A549 (cell line): Measurements from ENCODE around the gene DRC7.

ENCODE experiments used
- EP300 ChIP-seq, 2 experiments: fragments of >200 bp; sonication (Bioruptor Twin); formaldehyde crosslinking; IDR thresholded peaks; 2 replicates in 1 of 2; 3 replicates in 1 of 2; pipeline ENCODE4 v1.6.1; 2016 to 2017
- PHF8 ChIP-seq: fragments of 200-600 bp; sonication (generic); IDR thresholded peaks from 2 replicates; pipeline ENCODE4 v1.6.1; 2016; ENCODE audit warnings: low read depth, mild to moderate bottlenecking, antibody characterized with exemption, moderate library complexity, borderline replicate concordance
- RCOR1 ChIP-seq: fragments of 150-350 bp; IDR thresholded peaks from 2 replicates; pipeline ENCODE4 v1.6.1; 2014; ENCODE audit warnings: antibody characterized with exemption, low read length, low read depth
- RNF2 ChIP-seq: fragments of 200-600 bp; sonication (generic); IDR thresholded peaks from 2 replicates; pipeline ENCODE4 v1.6.1; 2016; ENCODE audit warnings: low read depth, mild to moderate bottlenecking, antibody characterized with exemption, moderate library complexity, borderline replicate concordance
- TF ChIP-seq, protein P1 (sequence below): fragments of >200 bp; sonication (Bioruptor Twin); formaldehyde crosslinking; IDR thresholded peaks from 3 replicates; pipeline ENCODE4 v1.5.1; 2016
- TF ChIP-seq, protein P2 (sequence below): fragments of 200-600 bp; sonication (generic); IDR thresholded peaks from 2 replicates; pipeline ENCODE4 v1.6.1; 2016; ENCODE audit warnings: antibody characterized with exemption, mild to moderate bottlenecking, moderate library complexity

DNA sequence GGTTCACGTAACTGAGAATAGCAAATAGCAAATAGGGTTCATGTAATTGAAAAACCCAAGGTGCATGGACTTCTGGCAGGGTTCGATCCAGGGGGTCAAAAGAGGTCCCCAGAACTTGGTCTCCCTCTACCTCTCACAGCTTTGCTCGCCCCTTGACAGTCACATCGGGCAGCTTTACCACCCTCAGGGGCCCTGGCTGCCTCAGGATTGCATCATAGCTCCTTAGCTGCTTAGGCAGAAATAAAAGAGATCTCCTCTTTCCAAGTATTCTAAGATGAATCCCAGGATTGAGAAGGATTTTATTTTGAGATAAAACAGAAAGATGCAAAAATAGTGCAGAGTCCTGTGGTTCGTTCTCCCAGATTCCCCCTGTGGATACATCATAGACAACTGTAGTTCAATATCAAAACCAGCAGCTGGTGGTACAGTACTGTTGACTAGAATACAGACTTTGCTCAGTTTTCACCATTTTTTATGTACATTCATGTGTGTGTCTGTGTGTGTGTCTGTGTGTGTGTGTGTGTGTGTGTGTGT lies 13.7 kb upstream of the DRC7 start:
- TF ChIP-seq RNF2 (no peak), RCOR1 (no peak), PHF8 (no peak), EP300 (IDR thresholded peaks at IDR 0.05) (no peak)
- TF ChIP-seq, protein P1, sequence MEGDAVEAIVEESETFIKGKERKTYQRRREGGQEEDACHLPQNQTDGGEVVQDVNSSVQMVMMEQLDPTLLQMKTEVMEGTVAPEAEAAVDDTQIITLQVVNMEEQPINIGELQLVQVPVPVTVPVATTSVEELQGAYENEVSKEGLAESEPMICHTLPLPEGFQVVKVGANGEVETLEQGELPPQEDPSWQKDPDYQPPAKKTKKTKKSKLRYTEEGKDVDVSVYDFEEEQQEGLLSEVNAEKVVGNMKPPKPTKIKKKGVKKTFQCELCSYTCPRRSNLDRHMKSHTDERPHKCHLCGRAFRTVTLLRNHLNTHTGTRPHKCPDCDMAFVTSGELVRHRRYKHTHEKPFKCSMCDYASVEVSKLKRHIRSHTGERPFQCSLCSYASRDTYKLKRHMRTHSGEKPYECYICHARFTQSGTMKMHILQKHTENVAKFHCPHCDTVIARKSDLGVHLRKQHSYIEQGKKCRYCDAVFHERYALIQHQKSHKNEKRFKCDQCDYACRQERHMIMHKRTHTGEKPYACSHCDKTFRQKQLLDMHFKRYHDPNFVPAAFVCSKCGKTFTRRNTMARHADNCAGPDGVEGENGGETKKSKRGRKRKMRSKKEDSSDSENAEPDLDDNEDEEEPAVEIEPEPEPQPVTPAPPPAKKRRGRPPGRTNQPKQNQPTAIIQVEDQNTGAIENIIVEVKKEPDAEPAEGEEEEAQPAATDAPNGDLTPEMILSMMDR = no peak
- TF ChIP-seq, protein P2, sequence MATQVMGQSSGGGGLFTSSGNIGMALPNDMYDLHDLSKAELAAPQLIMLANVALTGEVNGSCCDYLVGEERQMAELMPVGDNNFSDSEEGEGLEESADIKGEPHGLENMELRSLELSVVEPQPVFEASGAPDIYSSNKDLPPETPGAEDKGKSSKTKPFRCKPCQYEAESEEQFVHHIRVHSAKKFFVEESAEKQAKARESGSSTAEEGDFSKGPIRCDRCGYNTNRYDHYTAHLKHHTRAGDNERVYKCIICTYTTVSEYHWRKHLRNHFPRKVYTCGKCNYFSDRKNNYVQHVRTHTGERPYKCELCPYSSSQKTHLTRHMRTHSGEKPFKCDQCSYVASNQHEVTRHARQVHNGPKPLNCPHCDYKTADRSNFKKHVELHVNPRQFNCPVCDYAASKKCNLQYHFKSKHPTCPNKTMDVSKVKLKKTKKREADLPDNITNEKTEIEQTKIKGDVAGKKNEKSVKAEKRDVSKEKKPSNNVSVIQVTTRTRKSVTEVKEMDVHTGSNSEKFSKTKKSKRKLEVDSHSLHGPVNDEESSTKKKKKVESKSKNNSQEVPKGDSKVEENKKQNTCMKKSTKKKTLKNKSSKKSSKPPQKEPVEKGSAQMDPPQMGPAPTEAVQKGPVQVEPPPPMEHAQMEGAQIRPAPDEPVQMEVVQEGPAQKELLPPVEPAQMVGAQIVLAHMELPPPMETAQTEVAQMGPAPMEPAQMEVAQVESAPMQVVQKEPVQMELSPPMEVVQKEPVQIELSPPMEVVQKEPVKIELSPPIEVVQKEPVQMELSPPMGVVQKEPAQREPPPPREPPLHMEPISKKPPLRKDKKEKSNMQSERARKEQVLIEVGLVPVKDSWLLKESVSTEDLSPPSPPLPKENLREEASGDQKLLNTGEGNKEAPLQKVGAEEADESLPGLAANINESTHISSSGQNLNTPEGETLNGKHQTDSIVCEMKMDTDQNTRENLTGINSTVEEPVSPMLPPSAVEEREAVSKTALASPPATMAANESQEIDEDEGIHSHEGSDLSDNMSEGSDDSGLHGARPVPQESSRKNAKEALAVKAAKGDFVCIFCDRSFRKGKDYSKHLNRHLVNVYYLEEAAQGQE = no peak
